GM10248 (cell line): ENCODE measurements around the gene RGS7.

Experiments used
- CTCF ChIA-PET: fragments of 300-600 bp; sonication (Branson Sonifier 250); formaldehyde crosslinking; extraction: SDS; loops from one replicate; lab custom pipeline; 2021; ENCODE audit warnings: antibody characterized with exemption; lab: Yijun Ruan, JAX
- POLR2A ChIA-PET: fragments of 350-650 bp; sonication (Branson Sonifier 250); formaldehyde crosslinking; extraction: SDS; loops from one replicate; lab custom pipeline; 2020; ENCODE audit warnings: antibody characterized with exemption; lab: Yijun Ruan, JAX
- DNase-seq: peaks from one replicate; pipeline ENCODE4 v3.0.0; 2012; ENCODE audit errors: extremely low spot score
- TF ChIP-seq, protein P1 (sequence below): IDR thresholded peaks from 2 replicates; pipeline ENCODE4 v1.5.1; 2012; ENCODE audit warnings: mild to moderate bottlenecking, low read depth; ENCODE audit errors: extremely low read depth, missing control alignments, control extremely low read depth

RGS7 gene

DNA sequence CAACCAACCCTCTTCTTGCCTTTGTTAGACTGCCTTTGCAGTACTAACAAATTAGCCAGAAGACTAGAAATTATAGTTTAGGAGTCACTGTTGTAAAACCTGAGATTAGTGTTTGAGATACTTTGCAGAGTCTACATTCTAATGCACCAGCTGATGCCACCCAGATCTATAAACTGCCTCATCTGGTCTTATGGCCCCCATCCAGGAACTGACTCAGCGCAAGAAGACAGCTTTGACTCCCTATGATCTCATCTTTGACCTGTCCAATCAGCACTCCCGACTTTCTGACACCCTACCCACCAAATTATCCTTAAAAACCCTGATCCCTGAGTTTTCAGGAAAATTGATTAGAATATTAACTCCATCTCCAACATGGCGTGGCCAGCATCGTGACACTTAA is 334.6 kb downstream of the RGS7 start:
- POLR2A ChIA-PET: no interaction called here
- no peak for DNase-seq
- TF ChIP-seq, protein P1, sequence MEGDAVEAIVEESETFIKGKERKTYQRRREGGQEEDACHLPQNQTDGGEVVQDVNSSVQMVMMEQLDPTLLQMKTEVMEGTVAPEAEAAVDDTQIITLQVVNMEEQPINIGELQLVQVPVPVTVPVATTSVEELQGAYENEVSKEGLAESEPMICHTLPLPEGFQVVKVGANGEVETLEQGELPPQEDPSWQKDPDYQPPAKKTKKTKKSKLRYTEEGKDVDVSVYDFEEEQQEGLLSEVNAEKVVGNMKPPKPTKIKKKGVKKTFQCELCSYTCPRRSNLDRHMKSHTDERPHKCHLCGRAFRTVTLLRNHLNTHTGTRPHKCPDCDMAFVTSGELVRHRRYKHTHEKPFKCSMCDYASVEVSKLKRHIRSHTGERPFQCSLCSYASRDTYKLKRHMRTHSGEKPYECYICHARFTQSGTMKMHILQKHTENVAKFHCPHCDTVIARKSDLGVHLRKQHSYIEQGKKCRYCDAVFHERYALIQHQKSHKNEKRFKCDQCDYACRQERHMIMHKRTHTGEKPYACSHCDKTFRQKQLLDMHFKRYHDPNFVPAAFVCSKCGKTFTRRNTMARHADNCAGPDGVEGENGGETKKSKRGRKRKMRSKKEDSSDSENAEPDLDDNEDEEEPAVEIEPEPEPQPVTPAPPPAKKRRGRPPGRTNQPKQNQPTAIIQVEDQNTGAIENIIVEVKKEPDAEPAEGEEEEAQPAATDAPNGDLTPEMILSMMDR: no peak
- CTCF ChIA-PET: interaction anchor here (1.2 kb wide), 1 partner anchor 9 kb away, joined by 3 read pairs; no protein-coding TSS in a partner anchor

DNA sequence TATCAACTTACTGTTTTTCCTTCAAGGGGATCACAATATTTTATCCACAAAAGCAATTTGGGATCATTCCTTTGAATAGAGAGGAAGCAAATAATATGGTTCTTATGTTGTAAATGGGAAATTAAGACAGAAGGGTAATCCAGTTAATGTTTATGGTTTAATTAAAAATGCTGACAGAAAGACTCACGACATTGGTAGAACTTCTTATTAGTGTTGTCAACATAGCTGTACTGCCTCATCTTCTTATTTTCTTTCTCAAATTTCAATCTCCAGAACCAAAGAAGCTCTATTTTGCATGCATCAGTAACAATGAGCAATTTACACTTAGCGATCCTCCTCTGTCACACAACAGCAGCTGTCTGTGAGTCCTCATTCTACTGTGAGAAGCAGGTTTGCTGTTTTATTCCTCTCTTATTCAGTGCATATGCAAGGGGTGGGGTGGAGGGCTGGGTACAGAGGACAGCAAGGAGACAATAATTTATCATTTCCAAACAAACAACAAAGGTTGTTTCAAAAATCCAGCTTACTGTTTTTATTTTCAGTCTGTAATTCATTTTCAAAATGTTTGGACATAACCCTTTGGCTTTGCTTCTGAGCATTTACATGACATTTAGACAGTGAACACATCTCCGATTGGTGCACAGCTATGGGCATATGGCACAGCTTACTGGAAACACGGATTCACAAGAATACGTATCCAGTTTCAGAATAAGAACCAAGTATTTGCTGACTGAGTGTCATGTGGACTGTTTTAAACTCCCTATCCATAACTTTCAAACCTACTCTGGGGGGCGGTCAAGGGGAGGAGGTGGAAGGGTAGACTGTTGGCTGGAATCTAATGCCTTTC is 335.9 kb downstream of the RGS7 start:
- POLR2A ChIA-PET: no interaction called here
- CTCF ChIA-PET: interaction anchor here (1.4 kb wide), 1 partner anchor 23 kb away, joined by 4 read pairs; no protein-coding TSS in a partner anchor
- TF ChIP-seq, protein P1: no peak
- no peak for DNase-seq

DNA sequence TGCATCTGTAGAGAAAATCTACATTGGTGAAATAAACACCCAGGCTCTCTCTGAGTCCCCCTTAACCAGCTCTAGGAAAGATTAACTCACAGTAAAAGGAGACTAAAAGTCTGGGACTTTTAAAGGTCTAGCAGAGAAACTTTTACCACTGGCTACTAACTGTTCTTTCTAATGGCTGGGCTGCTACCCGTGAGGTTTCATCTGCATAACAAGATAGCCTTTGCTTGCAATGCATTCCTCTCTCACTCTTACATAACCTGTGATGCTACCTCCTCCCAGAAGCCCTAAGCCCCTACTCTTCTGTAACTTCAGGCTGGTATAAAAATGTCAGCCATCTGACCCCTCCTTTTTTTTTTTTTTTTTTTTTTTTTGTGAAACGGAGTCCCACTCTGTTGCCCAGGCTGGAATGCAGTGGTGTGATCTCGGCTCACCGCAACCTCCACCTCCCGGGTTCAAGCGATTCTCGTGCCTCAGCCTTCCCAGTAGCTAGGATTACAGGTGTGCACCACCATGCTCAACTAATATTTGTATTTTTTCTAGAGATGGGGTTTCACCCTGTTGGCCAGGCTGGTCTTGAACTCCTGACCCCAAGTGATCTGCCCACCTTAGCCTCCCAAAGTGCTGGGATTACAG is 344.2 kb downstream of the RGS7 start:
- ChIA-PET POLR2A (no interaction called here), CTCF (interaction anchor here (1.3 kb wide), 1 partner anchor 10 kb away, joined by 3 read pairs; no protein-coding TSS in a partner anchor)
- TF ChIP-seq, protein P1: no peak
- DNase-seq: no peak

DNA sequence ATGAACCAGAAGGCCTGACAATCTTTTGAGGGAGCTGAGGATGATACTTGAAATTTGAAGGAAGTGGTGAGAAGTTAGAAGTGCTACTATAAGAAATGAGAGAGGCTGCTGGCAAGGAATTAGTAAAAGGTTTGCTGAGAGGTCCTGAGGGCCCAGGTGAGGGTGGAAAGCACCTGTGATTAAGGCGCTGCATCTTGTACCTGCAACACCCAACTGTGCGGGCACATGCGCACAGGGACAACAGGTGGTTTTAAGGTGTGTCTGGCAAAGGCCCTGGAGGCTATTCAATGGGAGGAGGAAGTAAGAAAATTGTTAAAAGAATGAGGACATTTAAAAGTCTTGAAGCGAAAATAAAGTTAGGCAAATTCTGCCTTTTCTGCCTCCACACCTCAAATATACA is 349.3 kb downstream of the RGS7 start:
- DNase-seq: no peak
- TF ChIP-seq, protein P1: no peak
- CTCF ChIA-PET: no interaction called here
- POLR2A ChIA-PET: no interaction called here

DNA sequence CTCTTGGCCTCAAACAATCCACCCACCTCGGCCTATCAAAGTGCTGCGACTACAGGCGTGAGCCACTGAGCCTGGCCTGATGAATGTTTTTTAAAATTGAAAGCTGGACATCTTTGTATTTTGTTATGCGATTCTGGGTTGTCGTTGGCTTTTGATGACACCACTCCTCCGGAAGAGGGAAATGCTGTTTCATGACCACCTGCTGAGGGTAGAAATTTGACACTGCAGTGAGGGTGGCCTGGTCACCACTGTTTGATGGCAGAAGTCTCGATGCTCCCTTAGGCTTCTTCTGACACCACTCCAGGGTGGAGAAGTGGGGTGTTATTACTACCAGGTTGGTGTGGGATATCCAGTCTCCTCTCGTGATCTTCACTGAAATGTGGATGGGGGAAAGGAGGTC is 357.2 kb downstream of the RGS7 start:
- TF ChIP-seq, protein P1: no peak
- no peak for DNase-seq
- POLR2A ChIA-PET: no interaction called here
- CTCF ChIA-PET: interaction anchor here (1.7 kb wide), 1 partner anchor 18 kb away, joined by 5 read pairs; no protein-coding TSS in a partner anchor

DNA sequence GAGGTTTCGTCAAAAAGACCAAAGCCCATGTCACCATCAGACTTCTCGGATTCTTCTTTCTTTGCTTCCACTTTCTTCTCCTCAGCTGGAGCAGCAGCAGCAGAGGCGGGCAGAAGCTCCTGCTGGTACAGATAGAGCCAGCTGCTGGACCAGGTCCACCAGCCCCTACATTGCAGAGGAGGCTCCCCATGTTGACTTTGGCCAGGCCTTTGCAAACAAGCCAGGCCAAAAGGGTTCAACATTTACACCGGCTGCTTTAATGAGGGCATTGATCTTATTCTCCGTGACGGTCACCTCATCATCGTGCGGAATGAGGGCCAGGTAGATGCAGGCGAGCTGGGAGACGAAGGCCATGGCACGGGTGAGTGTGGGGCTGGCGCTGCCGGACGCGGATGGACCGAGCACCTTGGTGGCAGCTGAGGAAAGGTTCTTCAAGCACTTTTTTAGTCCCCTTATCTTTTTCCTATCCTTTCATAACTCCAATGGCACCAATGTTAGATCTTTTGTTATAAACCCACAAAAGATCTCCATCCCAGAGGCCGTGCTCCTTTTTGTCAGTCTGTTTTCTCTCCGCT is 358.5 kb downstream of the RGS7 start:
- ChIA-PET CTCF (no interaction called here), POLR2A (no interaction called here)
- no peak for DNase-seq
- TF ChIP-seq, protein P1: no peak
